ENCODE results near the gene TMEM178B. TPM values are rescaled to one million over a fixed set of nuclear protein-coding genes. Genes with fewer than 3 reads are reported as not detected.

Gene TMEM178B
- total RNA-seq, 2 donors from 2014 or later, result 1.7 to 4.1 TPM

DNA sequence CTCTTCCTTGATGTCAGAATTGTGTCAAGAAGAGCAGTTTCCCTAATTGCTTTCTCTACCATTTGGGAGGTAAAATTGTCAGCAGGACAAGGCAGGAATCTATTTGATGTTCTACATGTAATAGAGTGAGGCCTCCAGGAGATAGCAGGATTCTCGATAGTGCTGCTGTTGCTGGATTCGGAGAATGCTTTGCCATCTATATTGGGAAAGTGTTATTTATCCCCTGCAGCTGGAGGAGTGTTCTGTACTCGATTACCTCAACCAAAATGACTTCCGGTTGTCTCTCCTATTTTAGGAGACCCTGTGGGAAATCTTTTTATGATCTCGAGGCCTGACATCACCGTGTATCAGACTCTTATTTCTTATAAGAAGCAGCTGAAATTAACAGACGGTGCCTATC lies 217.1 kb downstream of the TMEM178B start:
- Mint-ChIP-seq H3K4me1 (peaks cover 10% of the 10 kb centered on the region), H3K36me3 (ENCODE audit: low read depth) (no peaks in the 10 kb centered on the region), H3K27ac (no peak overlapping the region), H3K4me3 (no peak overlapping the region), H3K9me3 (no peaks in the 10 kb centered on the region), H3K27me3 (ENCODE audit: insufficient read depth) (peaks cover 3% of the 10 kb centered on the region)
- no peak overlapping the region for H3K4me3 ChIP-seq (ENCODE audit: low read length)
- H3K9ac ChIP-seq (ENCODE audit: extremely low read depth, low read length, poor library complexity, severe bottlenecking), result no peak overlapping the region
- H3K27me3 ChIP-seq (ENCODE audit: control insufficient read depth, insufficient read depth, low read length, poor library complexity, severe bottlenecking), result peaks cover 4% of the 10 kb centered on the region
- H3K9me3 ChIP-seq (ENCODE audit: control insufficient read depth, low read length), result no peaks in the 10 kb centered on the region
- TF ChIP-seq, protein P1, sequence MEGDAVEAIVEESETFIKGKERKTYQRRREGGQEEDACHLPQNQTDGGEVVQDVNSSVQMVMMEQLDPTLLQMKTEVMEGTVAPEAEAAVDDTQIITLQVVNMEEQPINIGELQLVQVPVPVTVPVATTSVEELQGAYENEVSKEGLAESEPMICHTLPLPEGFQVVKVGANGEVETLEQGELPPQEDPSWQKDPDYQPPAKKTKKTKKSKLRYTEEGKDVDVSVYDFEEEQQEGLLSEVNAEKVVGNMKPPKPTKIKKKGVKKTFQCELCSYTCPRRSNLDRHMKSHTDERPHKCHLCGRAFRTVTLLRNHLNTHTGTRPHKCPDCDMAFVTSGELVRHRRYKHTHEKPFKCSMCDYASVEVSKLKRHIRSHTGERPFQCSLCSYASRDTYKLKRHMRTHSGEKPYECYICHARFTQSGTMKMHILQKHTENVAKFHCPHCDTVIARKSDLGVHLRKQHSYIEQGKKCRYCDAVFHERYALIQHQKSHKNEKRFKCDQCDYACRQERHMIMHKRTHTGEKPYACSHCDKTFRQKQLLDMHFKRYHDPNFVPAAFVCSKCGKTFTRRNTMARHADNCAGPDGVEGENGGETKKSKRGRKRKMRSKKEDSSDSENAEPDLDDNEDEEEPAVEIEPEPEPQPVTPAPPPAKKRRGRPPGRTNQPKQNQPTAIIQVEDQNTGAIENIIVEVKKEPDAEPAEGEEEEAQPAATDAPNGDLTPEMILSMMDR (conservative IDR thresholded peaks at IDR 0.05), result no peak
- no peak for DNase-seq
- no peaks in the 10 kb centered on the region for H3K4me1 ChIP-seq (ENCODE audit: control insufficient read depth, insufficient read depth, low read length)
- no peak overlapping the region for H3K27ac ChIP-seq (ENCODE audit: low read depth, low read length)
- 81 to 92% methylated on average over 6 to 7 of the region's 7 CpGs for WGBS, 2 experiments (ENCODE audit: insufficient coverage in 1 of 2, insufficient read length in 1 of 2)
- no peaks in the 10 kb centered on the region for H3K36me3 ChIP-seq (ENCODE audit: control insufficient read depth, insufficient read depth, low read length)

DNA sequence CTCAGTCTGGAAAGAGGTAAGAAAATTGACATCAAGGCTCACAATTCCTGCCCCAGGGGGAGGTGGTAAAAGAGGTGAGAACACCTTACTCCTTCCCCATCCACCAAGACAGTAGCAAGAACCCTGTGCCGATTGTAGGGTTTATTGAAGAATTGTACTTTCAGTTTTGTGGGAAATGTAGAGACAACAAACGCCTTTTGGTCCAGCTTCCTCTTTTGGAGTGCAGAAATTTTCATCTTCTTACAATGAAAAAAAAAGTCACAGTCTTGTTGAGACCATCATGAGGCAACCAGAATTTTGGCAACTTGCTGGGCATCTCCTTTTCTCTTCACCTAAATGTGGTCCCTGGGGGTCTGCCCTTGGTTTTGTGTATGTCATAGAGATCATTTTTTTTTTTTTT lies 217.7 kb downstream of the TMEM178B start:
- peaks cover 4% of the 10 kb centered on the region for H3K27me3 ChIP-seq (ENCODE audit: control insufficient read depth, insufficient read depth, low read length, poor library complexity, severe bottlenecking)
- TF ChIP-seq, protein P1 (conservative IDR thresholded peaks at IDR 0.05), result no peak
- Mint-ChIP-seq H3K9me3 (no peaks in the 10 kb centered on the region), H3K36me3 (ENCODE audit: low read depth) (no peaks in the 10 kb centered on the region), H3K4me1 (peaks cover 10% of the 10 kb centered on the region), H3K27me3 (ENCODE audit: insufficient read depth) (peaks cover 3% of the 10 kb centered on the region), H3K4me3 (no peak overlapping the region), H3K27ac (no peak overlapping the region)
- DNase-seq, result no peak
- no peaks in the 10 kb centered on the region for H3K9me3 ChIP-seq (ENCODE audit: control insufficient read depth, low read length)
- 95 to 100% methylated on average over 1 to 2 of the region's 2 CpGs for WGBS, 2 experiments (ENCODE audit: insufficient coverage in 1 of 2, insufficient read length in 1 of 2)
- no peaks in the 10 kb centered on the region for H3K4me1 ChIP-seq (ENCODE audit: control insufficient read depth, insufficient read depth, low read length)
- H3K36me3 ChIP-seq (ENCODE audit: control insufficient read depth, insufficient read depth, low read length), result no peaks in the 10 kb centered on the region
- no peak overlapping the region for H3K9ac ChIP-seq (ENCODE audit: extremely low read depth, low read length, poor library complexity, severe bottlenecking)
- no peak overlapping the region for H3K27ac ChIP-seq (ENCODE audit: low read depth, low read length)
- no peak overlapping the region for H3K4me3 ChIP-seq (ENCODE audit: low read length)

DNA sequence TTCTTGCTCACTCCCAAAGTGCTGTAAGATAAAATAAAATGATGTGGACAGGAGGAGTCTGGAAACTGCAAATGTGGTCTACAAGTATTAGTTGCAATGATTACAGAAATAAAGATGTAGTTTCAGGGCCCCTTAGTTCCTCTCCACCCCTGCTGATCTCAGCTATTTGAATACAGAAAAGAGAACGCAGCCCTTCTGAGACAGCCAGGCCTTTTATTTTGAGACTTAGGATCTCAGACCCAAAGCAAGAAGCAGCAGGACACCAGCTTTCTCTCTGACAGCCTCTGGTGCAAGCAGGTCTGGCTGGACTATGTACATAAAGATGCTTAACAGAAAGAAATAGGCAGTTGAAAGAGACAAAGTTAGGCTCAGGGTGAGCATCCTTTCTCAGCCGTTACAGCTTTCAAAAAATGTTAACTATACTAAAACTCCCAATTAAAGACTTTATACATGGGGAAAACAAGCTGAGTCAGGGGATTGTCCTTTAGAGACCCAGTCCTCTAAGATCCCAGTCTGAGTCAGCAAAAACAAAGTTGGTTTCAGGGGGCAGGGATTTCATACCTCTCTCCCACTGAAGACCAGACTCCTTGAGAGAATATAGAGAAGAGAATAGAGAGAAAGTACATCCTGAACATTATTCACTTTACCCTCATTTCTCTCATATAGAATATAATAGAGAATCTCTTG lies 220.4 kb downstream of the TMEM178B start:
- Histone ChIP-seq H3K27me3 (ENCODE audit: control insufficient read depth, insufficient read depth, low read length, poor library complexity, severe bottlenecking) (peaks cover 4% of the 10 kb centered on the region), H3K9ac (ENCODE audit: extremely low read depth, low read length, poor library complexity, severe bottlenecking) (no peak overlapping the region), H3K4me3 (ENCODE audit: low read length) (no peak overlapping the region), H3K4me1 (ENCODE audit: control insufficient read depth, insufficient read depth, low read length) (no peaks in the 10 kb centered on the region), H3K9me3 (ENCODE audit: control insufficient read depth, low read length) (no peaks in the 10 kb centered on the region), H3K36me3 (ENCODE audit: control insufficient read depth, insufficient read depth, low read length) (no peaks in the 10 kb centered on the region), H3K27ac (ENCODE audit: low read depth, low read length) (no peak overlapping the region)
- TF ChIP-seq, protein P1 (conservative IDR thresholded peaks at IDR 0.05), result no peak
- H3K27me3 Mint-ChIP-seq (ENCODE audit: insufficient read depth), result peaks cover 3% of the 10 kb centered on the region
- no peaks in the 10 kb centered on the region for H3K9me3 Mint-ChIP-seq
- WGBS, 2 experiments (ENCODE audit: insufficient coverage in 1 of 2, insufficient read length in 1 of 2), result 67 to 82% methylated on average over 1 to 2 of the region's 2 CpGs
- no peak overlapping the region for H3K4me3 Mint-ChIP-seq
- H3K27ac Mint-ChIP-seq, result no peak overlapping the region
- H3K36me3 Mint-ChIP-seq (ENCODE audit: low read depth), result no peaks in the 10 kb centered on the region
- DNase-seq, result no peak
- H3K4me1 Mint-ChIP-seq, result peaks cover 10% of the 10 kb centered on the region
